Colon (tissue), 2 donors: ENCODE data around the gene CD151.

ENCODE experiments used
- FAIRE-seq: peaks from 2 replicates; lab custom pipeline; 2012; peaks lifted over from hg19 to GRCh38; lab: Jason Lieb, UNC
- donor health status: control.
- donor health status: control.

CD151 gene

DNA sequence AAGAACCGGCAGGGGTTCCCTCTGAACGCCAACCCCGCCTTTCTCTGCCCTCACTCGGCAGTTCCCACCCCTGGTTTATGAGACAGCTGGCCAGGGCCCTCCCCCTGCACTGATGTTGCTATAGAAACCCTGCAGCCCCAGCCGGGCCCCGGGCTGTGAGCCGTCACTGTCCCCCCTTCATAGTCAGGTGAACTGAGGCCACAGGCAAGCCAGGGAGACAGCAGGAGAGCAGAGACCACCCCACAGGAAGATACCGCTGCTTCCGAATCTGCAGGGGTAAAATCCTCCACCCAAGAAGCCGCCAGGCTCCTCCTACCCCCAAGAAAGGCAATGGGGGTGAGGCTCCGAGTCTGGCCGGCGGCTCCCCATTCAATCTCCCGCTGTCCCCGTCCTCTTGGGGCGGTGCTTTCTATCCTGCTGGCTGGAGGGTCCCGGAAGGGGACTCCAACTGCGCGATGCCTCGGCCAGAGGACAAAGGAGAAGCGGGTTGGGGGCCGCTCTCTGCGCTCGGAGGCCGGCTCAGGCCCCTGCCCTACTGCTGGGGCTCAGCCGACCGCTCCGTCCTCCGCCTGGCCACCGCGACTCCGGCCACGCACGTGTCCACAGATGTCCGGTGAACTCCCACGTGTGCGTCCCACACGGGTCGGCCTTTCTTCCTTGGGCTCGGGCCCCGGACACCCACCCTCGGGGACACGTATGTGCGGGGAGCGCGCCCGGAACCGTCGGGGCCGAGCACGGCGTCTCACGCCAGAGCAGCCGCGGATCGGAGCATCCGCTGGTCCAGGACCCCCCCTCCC is 35.3 kb upstream of the CD151 start:
- no peak for FAIRE-seq

DNA sequence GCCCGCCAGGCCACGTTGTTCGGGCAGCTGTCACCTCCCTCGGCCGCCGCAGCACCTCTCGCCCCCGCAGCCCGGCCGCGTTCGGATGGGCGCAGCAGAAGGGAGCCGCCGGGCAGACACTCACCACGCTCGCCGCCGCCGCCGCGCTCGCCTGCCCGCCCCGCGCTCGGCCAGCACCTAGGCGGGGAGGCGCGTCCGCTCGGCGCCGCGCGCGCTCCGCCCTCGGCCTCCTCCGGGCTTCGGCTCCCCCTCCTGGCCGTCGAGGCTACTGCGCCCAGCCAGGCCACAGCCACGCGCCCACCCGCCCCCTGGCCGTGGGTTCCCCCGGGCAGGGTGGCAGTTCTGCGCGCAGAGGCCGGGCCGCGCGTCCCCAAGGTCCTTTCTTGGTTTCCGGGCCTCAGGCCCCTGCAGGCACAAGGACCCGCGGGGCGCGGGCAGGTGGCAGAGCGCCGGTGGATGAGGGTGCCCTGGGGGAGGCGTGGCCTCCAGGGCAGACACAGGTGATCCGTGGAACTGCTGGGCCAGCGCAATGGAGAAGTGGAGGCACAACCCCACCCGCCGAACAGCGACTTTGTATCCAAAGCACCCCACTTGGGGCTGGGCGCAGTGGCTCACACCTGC is 34.5 kb upstream of the CD151 start, which contains the start of gene SLC25A22:
SLC25A22 (minus strand) TSS at position 189 of the 621 bp plus-strand sequence. CDS start 3,275 bp downstream, outside the sequence.
- no peak for FAIRE-seq

GRCh38 chr11:799641-800316 is 33.0 kb upstream of the CD151 start:
- no peak for FAIRE-seq

DNA sequence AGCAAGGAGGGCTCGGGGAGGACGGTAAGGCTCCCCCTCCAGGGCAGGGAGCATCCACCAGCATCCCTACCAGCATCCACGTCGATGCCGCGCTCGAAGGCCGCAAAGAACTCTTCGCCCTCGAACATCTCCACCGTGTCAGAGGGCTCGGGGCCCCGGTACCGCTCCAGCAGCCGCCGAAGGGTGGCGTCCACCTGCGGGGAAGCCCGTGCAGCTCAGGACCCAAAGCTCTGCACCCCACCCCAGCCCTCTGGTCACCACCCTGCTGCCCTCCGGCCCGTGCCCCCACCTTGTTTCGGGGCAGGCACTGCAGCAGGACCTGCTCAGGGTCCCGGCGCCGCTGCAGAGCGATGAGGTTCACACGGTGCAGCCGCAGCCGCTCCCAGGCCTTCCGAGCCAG is 32.3 kb upstream of the CD151 start:
- FAIRE-seq: no peak

GRCh38 chr11:801097-801780 is 31.5 kb upstream of the CD151 start:
- no peak for FAIRE-seq

DNA sequence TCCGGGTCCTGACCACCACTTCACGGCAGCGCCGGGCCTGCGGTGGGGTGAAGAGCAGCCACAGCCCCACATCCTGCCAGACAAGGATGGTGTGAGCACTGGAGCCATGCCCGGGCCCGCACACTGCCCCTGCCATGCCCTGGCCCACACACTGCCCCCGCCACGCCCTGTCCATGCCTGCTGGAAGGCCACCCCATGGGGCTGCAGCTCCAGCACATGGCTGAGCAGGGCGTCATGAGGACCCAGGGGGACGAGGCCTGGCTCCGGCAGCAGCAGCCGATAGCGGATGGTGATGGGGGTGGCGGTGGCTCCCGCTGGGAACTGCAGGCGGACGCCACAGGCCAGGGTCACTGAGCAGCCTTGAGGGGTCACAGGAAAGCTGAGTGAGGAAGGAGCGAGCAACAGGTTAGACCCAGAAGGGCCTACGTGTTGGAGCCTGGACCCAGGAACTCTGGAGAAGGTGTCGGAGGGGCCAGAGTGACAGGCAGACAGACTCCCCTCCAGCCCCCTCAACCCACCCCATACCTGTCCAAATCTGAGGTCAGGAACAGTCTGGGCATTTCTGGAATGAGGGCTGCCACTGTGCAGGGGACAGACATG is 30.6 kb upstream of the CD151 start:
- FAIRE-seq: no peak

DNA sequence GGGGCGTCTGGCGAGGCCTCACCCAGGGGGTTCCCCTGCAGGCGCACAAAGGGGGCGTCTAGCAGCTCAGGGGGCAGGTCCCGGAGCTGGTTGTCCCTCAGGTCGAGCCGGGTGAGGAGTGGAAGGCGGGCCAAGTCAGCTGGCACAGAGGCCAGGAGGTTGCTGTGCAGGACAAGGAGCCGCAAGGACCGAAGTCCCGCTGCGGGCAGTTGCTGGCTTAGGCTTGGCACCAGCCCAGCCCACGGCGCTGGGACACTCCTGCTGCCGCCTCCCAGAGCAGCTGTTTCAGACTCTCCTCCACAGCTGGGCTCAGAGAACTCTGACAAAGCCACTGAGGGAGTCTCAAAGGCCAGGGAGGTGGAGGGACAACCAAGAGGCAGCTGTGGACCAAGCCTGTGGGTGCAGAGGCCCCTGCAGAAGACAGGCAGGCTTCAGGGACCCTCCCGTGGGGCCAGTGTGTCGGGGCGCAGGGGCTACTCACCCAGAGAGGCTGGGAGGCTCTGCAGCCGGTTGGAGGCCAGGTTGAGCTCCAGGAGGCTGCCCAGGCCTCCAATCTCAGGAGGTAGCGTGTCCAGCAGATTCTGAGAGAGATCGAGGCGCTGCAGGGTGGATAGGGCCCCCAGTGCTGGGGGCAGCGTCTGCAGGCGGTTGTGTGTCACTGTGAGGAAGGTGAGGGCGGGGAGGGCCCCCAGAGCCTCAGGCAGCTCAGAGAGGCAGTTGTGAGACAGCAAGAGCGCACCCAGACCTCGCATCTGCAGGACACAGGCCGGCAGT is 29.9 kb upstream of the CD151 start:
- no peak for FAIRE-seq

GRCh38 chr11:803467-803742 is 29.3 kb upstream of the CD151 start:
- no peak for FAIRE-seq

- FAIRE-seq: no peak
Measured at GRCh38 chr11:803770-804598, 28.8 kb upstream of the CD151 start.

GRCh38 chr11:804599-804964 is 28.2 kb upstream of the CD151 start:
- FAIRE-seq: no peak

- FAIRE-seq: no peak
Measured at GRCh38 chr11:808427-809286, 24.1 kb upstream of the CD151 start.

GRCh38 chr11:809287-810039 is 23.3 kb upstream of the CD151 start, which contains the start of gene RPLP2:
RPLP2 (plus strand) TSS chr11:809967; CDS start chr11:810235, 268 bp downstream.
- FAIRE-seq: no peak

GRCh38 chr11:810040-810567 is 22.6 kb upstream of the CD151 start:
- FAIRE-seq: no peak

DNA sequence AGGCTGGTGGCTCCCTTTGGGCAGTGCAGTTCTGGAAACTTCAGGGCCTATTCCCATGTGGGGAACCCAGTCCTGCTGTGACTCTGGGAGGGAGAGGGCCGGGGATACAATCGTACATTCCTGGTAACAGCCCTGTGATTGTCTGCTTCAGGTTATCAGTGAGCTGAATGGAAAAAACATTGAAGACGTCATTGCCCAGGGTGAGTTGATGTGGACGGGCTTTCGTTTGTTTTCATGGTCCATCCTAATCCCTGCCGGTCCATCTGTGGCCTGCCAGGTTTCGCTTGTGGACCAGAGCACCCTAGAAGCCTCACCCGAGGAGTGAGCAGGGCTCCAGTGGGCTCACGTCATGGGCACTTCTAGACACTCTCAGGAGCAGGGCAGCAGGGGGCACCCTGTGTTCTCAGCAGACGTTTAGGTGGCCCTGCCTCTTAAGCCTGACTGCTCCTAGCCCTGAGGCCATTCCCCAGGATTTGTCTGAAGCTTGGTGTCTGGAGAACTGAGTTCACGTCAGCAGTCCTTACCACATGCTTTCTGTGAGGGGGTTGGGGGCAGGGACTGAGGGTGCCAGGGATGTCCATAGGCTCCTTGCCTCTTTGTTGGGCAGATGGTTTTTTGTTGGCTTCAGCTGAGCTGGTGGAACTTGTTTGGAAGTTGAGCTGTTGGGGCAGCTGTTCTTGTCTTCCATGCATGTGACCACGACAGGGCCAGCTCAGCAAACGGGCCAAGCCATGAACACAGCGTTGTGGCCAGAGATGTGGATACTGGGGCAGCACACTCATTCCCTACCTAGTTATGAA is 21.1 kb upstream of the CD151 start:
- no peak for FAIRE-seq

DNA sequence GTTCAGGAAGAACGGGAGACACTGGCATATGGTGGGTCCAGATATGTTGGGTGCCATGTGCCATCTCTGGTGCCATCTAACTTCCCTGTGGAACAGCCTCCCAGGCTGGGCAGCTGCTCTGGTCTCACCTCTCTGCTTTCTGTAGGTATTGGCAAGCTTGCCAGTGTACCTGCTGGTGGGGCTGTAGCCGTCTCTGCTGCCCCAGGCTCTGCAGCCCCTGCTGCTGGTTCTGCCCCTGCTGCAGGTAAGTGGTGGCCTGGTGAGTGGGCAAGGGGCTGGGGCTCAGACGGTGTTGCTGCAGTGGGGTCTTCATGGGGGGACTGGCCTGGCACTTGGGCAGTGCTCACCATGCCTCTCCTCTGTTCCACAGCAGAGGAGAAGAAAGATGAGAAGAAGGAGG is 20.4 kb upstream of the CD151 start:
- no peak for FAIRE-seq

DNA sequence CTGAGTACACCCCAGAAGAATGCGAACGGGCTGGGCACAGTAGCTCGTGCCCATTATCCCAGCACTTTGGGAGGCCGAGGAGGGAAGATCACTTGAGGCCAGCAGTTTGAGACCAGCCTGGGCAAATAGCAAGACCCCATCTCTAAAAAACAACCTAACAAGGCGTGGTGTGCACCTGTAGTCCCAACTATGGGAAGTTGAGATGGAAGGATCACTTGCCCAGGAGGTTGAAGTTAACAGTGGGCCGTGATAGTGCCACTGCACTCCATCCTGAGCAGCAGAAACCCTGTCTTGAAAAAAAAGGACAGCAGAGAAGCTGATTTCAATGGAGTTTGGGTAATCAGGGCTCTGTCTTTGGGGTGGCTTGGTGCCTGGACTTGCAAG is 19.7 kb upstream of the CD151 start:
- FAIRE-seq: no peak

DNA sequence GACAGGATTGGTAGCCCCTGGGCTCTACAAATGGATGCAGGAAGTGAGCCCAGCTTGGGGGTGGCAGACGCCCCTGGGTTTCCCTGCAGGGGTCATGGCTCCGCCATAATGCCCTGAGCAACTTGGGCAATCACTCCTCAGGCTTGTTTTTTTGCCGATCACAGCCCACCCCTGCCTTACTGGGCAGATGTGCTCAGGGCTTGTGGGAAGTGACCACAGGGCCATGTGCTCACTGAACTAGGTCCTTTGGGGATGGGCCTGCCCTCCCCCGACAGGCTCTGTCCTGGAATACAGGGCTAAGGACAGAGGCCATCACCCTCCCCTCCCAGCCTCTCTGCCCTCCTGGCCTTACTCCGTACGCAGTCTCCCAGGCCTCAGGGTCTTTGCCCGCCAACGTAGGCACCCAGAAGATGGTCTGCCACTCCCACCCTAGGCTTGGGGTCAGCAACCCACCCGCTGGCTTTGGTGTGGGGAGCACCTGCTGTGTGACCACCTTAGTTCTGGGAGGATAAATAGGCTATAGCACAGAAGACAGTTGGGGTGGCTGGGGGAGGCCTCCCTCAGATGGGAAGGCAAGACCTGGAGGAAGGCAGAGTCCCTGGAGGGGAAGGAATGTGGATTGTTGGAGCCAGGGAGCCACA is 19.2 kb upstream of the CD151 start:
- FAIRE-seq: no peak
